GM19239 (cell line): ENCODE measurements around the gene ERBB4.

Experiments
- DNase-seq: peaks from one replicate; pipeline ENCODE4 v3.0.0; 2011; ENCODE audit warnings: low spot score; ENCODE audit not compliant: insufficient read length
- FAIRE-seq: peaks from 2 replicates; lab custom pipeline; 2011; peaks lifted over from hg19 to GRCh38; lab: Jason Lieb, UNC

ERBB4 gene

GRCh38 chr2:212441821-212442220 lies 96.8 kb downstream of the ERBB4 start:
- no peak for DNase-seq
- no peak for FAIRE-seq

DNA sequence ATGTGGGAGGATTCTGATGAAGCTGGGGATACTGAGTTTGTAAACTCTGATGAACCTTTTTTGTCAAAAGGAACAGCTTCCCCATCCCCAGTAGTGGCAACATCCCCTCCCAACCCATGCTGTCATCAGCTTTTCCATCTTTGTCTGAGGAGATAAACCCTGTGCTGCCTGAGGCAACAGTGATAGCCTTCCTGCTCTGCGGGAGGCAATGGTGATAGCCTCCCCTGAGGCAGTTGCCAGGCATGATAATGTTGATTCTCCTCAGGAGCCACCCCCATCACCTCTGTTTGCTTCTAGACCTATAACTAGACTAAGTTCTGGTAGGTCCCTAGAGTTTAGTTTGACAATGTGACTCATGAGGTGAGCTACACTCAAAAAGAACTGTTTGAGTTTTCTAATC lies 97.5 kb downstream of the ERBB4 start:
- DNase-seq (no peak), FAIRE-seq (no peak)

GRCh38 chr2:212428681-212429478 lies 109.7 kb downstream of the ERBB4 start:
- FAIRE-seq (no peak), DNase-seq (no peak)

- no peak for FAIRE-seq
- no peak for DNase-seq
Measured at GRCh38 chr2:212427638-212428037, 111.0 kb downstream of the ERBB4 start.

- DNase-seq (no peak), FAIRE-seq (no peak)
Measured at GRCh38 chr2:212426637-212427412, 111.8 kb downstream of the ERBB4 start.

GRCh38 chr2:212424082-212424481 lies 114.5 kb downstream of the ERBB4 start:
- DNase-seq (no peak), FAIRE-seq (no peak)

DNA sequence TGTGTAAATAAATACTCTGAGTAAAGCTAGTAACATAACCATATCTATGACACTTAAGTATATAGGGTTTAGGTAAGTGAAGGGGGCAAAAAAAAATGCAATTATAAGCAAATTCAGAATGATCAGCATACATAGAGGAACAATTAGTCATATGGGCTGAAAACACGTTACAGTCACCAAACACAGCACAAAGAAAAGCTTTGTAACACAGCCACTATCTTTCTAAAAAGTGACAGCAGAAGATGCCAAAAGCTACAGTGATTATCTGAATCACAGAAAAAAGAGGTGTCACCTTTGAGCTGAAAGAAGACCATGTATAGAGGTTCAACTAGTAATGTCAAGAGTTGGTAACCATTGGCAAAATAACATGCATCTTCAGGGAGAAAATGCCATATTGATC lies 115.5 kb downstream of the ERBB4 start:
- DNase-seq: no peak
- FAIRE-seq: no peak

- DNase-seq: no peak
- no peak for FAIRE-seq
Measured at GRCh38 chr2:212421556-212422334, 116.9 kb downstream of the ERBB4 start.

DNA sequence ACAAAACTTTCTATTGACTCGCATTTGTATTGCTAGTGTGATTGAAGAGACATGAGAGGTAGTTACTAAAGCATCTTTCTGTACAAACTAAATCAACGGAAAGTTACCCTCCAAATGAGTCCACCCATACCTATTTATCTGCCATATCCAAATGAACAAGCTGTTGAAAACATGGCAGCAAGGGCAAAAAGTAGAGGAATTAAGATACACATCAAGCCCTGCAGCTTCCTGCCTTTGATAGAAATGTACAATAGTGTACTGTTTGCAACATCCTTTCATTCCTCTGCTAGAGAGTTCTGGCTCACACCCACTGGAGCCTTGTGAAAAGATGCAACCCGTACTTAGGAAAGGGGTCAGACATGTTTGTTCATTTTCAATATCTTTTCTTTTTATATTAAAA lies 122.5 kb downstream of the ERBB4 start:
- no peak for FAIRE-seq
- no peak for DNase-seq

DNA sequence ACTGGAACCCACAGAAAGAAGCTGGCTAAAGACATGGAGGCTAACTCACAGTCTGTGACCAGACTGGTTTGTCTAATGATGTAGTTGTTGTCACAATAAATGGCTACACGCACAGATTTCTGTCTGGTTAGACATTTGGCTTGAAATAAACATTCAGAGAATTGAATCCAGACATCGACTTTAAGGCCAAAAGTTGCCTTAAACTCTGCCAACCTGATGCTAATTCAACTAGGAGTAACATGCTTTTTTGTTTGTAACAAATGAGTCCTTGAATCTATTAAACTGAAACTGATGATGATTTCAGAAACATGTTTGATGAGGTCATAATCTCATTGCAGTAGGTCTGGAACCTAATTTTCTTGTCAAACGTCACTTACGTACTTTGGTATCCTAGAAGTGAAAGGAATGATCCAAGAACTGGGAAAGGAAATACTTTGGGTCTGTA lies 123.8 kb downstream of the ERBB4 start:
- FAIRE-seq (no peak), DNase-seq (no peak)

DNA sequence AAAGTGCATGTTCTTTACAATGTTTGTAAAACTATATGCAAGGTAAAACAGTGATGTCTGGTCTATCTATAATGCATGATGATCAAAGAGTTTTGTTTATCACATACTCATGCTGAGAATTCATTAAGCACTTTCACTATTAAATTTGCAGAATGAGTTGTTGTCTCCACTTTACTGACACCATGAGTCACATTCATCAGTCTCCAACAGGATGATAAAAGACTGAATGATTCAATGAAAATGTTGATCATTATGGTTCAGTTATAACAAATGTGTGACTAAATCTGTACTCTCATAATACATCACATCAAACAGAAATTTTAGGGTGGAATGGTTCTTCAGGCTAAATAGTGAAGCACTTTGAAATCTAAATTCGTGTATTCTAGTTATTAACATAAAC lies 129.0 kb downstream of the ERBB4 start:
- DNase-seq (no peak), FAIRE-seq (no peak)

DNA sequence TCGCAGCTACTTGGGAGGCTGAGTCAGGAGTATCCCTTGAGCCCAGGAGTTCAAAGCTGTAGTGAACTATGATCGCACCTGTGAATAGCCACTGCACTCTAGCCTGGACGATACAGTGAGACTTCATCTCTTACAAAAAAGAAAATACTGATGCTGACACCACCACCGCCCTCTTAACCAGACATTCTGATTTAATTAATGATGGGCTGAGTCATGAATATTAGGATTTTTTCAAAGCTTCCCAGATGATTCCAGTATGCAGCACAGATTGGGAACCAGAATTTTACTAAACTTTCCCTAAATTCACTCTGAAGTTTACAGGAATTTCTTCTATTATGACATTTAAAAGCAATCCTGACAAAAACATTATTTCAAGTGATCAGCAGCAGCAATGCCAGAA lies 130.1 kb downstream of the ERBB4 start:
- no peak for FAIRE-seq

GRCh38 chr2:212406716-212407115 lies 131.9 kb downstream of the ERBB4 start:
- DNase-seq (no peak), FAIRE-seq (no peak)

More for the DNA sequence above, 130.1 kb downstream of the ERBB4 start:
- no peak for DNase-seq

DNA sequence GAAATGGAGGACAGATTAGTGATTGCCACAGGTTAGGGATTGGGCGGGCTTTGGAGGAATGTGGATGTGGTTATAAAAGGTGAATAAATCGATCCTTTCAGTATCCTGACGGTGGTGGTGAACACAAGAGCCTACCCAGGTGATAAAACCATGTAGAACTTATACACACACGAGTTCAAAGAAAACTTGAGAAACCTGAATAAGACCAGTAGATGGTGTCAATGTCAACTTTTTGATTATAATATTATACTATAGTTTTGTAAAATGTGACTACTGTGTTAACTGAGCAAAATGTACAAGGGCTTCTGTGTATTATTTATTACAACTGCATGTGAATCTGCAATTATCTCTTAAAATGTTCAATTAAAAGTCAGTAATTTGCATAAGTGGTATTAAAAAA lies 136.3 kb downstream of the ERBB4 start:
- no peak for FAIRE-seq
- no peak for DNase-seq

- DNase-seq (no peak), FAIRE-seq (no peak)
Measured at GRCh38 chr2:212398316-212398715, 140.3 kb downstream of the ERBB4 start.

DNA sequence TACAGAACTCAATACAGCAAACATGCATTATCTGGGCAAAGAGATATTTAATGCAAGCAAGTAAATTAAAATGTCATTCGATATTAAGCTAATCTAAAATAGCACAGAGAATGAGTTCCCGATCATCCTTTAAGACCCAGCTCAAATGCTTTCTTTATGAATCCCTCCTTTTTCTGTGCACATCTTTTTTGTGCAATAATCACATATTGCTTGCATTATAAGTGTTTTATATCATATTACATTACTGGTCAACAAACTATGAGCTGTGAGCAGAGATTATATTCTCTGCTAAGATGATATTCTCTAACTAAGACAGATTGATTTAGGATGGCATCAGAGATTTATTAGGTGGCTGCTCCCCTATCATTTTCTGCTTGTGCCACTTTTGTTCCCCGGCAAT lies 146.1 kb downstream of the ERBB4 start:
- DNase-seq: no peak

DNA sequence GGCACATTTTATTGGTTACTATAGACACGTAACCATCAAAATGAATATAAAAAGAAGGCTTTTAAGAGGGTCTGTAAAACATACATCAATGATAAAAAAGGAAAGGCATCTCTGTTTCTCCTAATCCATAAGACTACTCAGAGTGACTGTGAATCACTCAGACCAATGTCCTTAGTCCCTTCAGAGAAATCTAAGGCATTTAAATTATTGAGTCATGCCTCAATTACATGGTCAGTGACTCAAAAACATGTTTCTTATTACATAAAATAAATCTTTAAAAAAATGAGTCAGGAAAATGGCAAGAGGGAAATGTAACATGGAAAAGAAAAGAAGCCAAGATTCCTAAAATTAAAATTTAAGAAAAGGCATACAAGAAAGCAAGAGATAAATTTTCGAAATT lies 146.6 kb downstream of the ERBB4 start:
- DNase-seq (no peak), FAIRE-seq (no peak)

More for the DNA sequence above, 146.1 kb downstream of the ERBB4 start:
- no peak for FAIRE-seq

GRCh38 chr2:212387146-212387545 lies 151.5 kb downstream of the ERBB4 start:
- FAIRE-seq: no peak

DNA sequence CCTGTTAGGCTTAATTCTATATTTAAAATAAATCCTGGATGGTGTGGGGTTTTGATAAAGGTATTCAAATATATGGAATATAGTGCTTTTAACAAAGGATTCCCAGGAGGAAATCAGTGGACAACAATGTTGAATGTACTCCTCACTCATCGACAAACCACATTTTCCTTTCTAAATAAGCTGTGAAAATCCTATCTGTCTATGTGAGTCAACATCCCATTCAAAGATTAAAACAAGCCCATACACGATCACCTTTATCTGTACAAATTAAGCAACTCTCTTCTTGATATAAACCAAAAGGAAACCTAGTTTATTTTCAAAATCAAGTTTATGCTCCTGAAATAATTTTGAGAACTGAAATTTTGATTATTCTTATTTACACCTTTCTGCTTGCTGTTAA lies 153.4 kb downstream of the ERBB4 start:
- FAIRE-seq (no peak), DNase-seq (no peak)

More at GRCh38 chr2:212387146-212387545, 151.5 kb downstream of the ERBB4 start:
- no peak for DNase-seq

DNA sequence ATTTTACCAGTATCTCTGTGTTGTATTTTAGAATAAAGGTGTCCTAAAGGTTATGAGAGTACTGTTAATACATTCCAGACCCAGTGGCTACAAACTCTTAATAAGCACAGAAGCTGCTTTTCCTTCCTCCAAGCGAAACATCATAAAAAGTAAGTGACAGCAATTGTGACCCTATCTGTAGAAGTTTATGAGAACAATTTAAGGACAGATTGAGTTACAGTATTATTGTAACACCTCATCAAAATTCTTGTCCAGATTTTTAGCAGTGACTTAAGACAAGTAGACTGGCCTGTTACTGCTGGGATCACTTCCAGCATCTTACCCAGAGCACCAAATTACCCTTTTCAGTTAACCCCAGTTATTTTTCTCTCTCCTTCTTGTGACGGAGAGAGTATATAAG lies 154.6 kb downstream of the ERBB4 start:
- no peak for DNase-seq
- no peak for FAIRE-seq
